GM21737 (cell line): ENCODE measurements around the gene HABP2.

Experiments
- ATAC-seq: cut with Tn5 transposase; IDR thresholded peaks from one replicate; pipeline ENCODE4 v1.9.1; 2021; ENCODE audit warnings: mild to moderate bottlenecking, moderate library complexity; ENCODE audit not compliant: unreplicated experiment

Gene HABP2

DNA sequence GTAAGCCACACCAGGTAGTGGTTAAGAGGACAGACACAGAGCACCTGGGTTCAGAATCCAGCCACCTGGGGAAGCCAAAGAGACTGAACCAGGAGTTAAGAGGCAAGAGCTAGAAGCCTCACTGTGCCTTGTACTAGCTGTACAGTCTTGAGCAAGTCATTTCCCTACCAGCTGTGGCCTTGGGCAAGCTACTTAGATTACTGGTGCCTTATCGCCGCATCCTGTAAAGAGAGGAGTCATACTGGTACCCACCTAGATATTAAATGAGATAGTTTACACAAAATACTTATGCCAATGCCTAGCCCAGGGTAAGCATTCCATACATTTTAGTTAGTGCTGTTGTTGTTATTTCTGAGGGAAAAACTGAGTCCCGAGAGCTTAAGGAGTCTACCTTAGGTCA is 47.7 kb downstream of the HABP2 start:
- ATAC-seq, result no peak

DNA sequence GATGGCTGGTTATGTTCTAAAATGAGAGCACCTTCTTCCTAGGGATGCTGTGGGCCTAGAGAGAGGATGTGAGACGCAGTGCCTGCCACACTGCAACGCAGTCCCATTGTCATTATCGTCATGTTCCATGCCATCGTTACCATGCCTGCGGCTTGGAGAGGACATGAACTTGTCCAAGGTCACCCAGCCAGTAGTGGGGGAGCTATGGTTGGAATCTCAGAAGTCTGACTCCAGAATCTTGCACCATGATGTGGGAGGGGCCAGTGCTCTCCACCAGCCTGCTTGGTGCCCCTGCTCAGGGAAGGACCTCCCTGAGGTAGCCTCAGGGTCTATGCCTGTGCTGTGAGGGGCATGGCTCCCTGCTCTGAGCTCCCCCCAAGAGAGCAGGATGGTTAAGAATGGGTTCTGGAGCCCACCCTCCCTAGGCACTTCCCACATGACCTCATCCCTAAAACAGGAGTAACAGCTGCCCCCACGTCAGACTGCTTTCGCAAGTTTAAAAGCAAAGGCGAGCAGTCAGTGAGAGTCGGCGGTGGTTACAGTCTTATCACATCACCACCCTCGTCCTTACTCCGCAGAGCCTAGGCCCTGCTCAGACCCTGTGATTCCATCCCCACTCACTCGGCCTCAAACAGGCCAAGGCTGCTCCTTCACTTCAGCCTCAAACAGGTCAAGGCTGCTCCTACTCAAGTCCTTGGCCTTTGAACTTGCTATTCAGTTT is 50.4 kb downstream of the HABP2 start:
- ATAC-seq, result no peak

DNA sequence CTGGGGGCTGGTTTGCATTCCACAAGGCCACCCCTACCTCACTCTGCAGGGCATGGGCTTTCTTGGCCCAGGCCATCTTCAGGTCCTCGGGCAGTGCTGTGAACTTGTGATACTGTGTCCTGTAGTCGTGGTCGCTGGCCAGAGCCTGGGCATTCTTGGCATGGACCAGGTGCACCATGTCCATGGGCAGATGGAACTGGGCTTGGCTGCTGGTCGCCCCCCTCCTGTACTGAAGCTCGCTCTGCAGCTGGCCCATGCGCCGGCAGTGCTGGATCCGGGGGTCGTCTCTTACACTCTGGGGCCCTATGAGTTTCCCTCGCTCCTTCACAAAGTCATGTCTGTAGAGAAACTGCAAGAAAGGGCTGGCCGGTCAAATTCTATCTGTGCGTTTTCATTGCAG is 51.7 kb downstream of the HABP2 start:
- ATAC-seq, result no peak

DNA sequence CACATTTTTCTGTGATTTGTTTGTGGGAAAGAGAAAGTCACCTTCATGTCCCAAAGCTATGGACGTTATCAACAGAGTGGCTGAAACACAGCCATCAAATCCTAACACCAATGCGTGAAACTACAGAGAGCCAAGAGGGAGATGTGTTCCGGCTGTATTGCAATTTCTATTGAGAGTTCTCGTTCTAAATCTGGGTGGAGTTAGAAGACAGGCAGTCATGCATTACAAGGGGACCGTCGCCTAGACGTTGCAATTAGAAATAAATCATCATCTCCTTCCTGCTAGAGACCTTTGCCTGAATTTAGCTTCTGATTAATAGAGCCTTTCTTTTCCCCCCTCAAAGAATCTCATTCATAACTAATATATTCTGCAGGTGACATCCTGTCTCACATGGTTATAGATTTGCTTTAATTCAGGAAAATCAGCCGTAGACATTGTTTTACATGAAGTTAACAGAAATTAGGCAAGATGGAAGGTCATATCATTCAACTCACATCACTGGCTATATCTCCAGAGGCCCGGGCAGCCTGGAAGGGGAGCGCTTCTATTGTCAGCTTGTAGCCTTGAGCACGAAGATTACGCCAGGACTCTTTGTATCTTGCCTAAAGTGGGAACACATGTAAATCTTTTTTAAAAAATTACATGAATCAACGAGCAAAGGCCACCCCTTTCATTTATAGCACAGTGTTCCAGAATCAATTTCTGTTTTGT is 52.6 kb downstream of the HABP2 start:
- no peak for ATAC-seq

DNA sequence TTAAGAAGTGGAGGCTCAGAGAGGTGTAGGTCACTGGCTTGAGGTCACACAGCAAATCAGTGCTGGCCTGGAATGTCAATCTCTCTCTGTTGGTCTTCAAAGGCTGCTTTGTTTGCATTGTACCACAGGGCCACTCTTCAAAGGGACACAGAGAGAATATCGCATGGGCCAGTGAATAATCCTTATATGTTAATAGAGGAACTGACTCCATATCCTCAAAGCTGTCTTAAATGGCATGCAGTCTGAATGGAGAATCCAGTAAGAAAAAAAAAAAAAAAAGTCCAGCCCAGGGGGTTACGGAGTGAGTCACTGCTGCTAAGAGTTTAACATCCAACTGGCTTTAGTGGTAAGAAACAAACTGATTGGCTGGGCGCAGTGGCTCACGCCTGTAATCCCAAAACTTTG is 56.9 kb downstream of the HABP2 start:
- no peak for ATAC-seq

DNA sequence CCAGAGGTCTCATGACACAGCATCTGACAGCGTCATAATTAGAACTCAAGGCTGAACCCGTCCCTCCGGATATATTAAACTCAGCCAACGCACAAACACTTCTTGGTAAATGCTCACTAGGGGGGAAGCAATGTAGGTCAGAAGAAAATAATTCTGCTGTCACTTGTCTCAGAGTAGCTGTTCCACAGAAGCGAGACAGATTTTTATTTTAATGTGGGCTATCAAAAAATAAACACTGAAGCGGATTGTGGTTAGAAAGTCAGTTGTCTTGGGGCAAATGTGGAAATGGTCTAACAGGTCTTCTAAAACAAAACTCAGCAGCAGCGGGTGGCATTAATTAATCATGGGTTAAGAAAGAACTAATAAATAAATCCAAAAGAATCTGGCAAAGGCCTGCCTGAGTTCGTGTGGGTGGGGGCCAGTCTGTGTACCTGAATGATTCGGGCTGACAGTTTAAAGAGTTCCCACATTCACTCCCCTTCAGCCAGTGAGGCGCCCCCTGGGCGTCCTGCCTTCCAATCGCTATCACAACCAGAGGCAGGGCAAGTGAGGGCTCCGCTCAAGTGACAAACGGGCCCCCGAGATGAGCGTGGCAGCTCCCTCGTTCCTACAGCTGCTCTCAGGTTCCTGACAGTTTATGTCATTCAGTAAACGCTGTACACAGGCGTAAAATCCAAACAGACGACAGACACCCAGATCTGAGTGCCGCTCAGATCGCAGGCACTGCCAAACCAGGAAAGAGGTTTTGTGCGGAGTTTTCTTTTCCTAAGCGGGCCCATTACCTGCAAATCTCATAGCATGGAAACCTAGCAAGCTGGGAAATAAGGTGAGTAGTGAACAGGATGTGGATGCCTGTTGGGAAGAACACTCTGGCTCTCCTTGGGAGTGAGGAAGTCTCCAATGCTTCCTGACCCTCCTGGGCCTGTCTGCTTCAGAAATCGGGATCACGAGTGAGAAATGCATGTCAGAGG is 58.1 kb downstream of the HABP2 start:
- ATAC-seq, result no peak

DNA sequence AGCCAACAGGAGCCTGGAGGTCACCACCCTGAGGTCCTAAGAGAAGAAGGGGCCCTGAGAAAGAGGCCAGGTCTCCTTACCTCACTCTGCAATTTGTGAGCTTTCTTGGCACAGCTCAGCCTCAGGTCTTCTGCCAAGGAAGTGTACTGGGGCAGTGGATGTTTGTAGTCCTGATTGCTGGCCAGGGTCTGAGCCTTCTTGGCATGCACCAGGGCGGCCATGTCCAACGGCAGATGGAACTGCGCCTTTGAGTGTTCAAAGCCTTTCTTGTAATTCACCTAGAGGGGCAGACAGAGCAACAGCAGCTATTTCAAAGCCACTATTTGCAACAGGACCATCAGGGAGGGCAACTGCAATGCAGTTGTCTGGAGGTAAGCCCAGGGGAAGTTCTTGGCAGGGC is 59.3 kb downstream of the HABP2 start:
- no peak for ATAC-seq

DNA sequence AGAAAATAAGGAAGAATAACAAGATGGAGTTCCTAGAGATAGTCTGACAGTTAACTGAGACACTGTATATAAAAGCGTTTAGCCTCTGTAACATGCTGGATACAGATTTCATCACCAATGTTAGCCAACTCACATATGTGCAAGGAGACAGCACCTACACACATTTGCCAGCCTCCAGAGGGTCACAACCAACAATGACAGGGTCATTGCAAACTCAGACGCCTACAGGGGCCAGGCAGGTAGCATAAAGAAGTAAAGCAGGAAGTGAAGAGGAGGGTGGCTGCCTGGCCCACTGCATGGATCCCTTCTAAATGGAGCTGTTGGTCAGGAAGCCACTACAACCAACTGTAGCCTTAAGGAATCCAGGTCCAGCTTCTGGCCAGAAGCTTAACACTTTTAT is 60.6 kb downstream of the HABP2 start:
- ATAC-seq, result no peak

DNA sequence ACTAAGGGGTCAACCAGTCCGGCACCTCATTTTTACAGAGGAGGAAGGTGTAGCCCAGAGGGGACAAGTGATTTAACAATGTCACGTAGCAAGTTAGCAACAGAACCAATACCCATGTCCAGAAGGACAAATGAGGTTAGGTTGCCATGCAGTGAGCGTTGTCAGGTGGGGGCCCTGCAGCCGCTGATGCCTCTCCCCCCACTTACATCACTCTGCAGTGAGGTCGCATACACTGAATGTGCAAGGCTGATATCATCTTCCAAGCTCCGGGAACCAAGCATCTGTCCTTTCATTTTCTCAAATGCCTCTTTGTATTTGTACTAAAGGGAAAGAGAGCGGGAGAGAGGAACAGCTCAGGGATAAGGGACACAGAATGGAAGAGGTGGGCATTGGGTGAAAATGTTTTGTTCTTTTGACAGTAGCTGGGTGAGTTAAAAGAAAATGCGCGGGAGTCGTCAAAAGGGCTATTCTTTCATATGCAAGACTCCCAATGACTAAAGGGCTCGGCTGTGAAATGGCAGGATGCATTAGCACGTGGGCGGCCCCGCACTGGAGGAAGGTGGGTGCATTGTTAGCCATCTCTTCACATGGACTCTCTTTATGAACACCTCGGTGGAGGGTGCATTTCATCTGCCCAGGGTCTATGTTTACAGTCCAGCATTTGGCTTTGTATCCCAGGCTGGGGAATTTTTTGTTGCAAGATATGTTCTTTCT is 61.3 kb downstream of the HABP2 start:
- ATAC-seq, result no peak

DNA sequence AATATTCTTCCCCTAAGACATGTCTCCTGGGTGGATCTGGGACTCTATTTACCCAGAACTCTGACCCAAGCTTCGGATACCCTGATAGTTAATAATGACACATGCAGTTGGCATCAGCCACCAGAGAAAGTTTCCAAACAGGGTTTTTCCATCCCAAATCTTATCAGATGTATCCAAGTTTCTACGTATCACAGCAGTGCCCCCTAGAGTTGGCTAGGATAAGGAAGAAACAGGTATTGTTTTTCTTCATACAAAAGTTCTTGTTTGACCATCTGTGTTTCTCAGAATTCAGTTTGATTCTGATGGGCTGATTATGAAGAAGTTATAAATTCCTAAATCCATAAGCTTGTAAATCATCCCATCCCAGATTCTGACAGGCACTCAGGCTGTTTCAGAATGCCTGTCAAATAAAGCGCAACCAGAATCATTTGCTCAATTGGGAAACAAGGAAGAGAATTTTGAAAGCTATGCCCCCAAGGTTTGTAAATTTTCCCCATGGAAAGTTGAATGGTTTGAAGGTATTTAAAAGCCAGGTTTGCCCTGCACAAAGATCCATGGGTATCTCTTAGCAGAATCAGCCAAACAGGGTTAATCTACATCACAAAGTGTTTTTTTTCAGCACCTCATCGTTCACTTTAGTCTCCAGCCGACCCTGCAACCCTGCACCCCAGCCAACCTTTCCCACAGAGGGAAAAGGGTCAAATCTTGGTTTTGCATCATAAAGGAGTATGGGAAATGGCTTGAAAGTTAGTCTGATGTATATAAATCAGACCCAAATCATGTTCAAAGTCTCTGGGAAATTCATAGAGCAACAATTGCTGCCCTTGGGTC is 63.6 kb downstream of the HABP2 start:
- ATAC-seq, result no peak

DNA sequence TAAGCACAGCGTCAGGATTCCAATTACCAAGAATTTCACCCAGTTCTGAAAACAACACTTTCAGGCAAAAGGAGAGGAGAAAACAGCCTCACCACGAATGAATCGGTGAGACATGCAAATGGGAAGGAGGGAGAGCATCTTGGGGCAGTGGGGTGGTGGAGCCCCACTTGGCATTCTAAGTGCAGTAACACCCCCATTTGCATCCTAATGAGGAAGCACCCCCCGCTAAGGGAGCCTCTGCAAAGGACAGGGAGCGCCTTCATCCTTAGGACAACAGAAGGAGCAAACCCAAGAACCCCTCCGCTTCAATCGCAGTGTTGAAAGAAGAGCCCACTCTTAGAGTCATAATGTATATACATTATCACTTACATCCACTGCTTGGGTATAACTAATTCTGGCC is 64.2 kb downstream of the HABP2 start:
- no peak for ATAC-seq

DNA sequence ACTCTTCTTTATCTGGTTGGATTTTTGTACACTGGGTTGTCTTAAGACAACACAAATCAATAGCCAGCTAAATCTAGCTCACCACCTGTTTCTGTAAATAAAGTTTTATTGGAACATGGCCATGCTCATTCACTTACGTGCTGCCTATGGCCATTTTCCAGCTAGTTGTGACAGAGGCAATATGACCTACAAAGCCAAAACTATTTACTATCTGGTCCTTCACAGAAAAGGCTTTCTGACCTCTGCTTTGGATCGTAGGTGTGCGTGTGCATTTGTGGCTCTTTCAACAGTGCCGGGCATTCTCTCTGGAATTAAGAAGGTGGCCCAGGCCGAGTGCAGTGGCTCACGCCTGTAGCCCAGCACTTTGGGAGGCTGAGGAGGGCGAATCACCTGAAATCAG is 65.5 kb downstream of the HABP2 start:
- ATAC-seq, result no peak

DNA sequence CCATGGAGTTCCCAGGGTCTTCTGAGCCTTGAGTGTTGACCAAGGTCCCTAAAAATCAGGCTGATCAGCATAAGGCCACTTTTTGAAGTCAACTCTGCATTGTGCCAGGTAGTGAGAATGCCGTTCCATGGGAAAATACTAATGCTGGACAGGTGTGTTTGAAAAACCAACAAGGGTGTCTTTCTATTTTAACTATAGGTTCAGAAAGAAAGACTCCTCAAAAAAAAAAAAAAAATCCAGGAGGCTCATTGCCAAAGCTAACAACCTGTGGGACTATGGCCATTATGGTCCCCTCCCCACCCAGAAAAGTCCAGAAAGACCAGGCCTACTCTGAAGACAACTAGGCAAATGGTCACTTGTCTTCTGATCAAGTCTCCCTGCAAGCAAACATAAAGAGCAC is 66.5 kb downstream of the HABP2 start:
- no peak for ATAC-seq

DNA sequence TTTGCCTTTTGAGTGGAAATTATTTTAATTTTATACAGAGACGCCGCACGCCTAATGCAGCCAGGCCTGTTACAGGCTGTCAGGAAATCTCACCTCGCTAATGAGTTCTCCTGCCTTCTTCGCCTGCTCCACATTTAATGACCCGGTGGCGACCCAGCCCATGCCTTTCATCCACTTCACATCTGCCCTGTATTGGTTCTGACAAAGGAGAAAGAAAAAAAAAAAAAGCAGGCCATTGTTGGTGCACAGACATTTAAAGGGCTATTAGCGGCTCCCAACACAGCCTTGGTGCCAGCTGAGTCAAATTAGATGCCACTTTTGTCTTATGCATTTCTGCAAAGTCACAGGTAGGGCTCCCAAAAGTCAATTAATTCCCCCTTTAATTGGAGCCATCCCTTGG is 67.7 kb downstream of the HABP2 start:
- ATAC-seq, result no peak

DNA sequence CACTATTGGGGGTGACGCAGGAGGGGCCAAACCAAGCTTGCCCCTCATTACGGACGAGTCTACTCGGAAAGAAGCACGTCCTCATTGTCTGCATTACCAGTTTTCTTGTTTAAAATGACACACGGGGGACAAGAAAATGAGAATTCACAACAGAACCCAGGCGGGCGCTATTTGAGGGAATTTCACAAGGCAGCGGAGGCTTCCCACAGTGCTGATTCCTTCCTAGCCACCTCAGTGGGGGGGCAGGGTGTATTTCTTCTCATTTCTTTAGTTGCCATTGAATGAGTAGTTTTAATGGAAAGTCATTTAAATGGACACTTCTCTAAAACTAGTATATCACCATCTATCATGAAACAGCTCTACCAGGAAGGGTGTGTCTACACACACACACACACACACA is 68.1 kb downstream of the HABP2 start:
- ATAC-seq, result no peak

DNA sequence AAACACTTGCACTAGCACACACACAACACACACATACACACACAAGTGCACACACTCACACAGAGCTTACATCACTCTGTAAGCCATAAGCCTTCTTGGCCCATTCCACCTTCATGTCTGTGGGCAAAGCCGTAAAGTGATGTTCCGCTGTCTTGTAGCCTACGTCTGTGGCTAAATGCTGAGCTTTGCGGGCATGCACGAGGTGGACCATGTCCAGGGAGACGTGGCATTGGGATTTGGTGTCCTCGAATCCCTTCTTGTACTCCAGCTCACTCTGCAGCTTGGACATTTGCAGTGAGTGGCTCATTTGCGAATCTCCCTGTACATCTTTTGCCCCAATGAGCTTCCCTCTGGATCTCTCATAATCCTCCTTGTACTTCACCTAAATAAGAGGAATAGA is 68.9 kb downstream of the HABP2 start:
- ATAC-seq, result no peak

DNA sequence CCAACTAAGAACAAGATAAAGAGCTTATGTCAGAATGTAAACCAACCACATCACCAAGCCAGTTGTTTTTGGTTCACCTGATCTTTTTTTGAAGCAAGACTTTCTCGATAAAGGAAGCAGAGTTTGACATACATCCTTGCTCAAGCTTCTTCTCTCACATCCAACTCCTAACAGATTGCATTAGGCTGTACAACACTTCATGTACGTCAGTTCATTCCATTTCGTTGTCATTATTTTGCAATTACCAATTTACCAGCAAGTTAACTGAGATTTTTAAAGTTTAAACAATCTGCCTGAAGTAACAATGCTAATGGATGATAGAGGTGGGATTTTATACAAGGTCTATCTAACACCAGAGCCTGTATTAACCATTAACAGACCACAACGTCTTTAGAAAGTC is 70.0 kb downstream of the HABP2 start:
- no peak for ATAC-seq

DNA sequence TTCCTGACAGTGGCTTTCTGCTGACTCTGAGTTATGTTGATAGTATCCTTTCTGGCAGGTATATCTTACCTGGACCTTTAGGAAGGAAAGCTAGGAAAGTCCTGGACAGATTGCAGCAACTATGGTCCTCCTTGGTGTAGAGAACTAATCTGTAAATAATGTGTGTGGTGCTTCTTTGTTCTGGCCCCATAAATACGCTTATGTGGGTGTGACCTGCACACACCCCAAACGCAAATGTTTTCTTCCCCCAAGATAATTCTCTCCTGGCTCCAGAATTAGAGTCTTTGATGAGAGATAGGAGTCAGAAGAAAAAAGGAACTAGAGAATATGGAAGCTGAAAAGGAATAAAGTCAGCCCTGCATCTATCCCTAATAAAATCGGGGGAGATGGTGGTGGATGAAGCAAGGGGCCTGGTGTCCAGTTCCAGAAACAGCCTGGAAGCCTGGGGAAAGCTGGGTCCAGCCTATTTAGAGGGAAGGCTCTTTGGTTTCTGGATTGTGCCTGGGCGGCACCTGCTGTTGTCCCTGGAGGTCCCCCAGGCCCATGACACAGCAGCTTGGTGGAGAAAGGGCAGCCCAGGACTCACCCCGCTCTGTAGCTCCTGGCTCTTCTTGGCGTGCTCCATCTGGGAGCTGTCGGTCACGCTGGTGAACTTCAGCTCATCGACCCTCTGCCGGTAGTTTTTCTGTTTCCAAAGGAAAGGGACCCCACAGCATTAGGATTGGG is 72.8 kb downstream of the HABP2 start:
- no peak for ATAC-seq

DNA sequence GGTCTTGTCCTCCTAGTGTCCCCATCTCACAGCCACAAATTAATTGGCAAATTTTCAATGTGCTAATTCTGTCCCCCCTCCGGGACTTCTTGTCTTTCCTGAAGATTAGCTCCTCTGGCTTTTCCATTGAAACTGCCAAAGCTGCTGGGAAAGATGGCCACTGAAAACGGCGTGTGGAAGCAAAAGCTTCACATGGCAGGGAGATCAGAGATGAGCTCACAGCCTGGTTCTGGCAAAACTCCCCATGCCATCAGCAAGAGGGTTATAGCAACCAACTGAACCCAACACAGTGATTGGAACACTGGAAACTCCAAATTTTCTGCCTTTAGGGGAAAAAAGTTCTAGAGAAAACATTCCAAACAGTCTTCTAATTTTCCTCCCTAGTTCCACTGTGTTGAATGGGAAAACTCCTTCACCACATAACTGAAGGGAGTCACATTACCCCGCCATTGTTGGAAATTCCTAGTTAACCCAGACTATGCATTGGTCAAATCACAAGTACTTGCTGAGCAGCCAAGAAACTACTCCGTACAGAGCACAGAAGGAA is 74.0 kb downstream of the HABP2 start:
- no peak for ATAC-seq
